Suprapubic skin (tissue), 4 donors: ENCODE measurements around the gene TTC23.

ENCODE experiments used
- EP300 ChIP-seq: sonication (generic); formaldehyde crosslinking; IDR thresholded peaks from one replicate; pipeline ENCODE4 v1.6.1; 2017; ENCODE audit warnings: antibody characterized with exemption
- POLR2A ChIP-seq, 2 donors: fragments of 450-650 bp; IDR thresholded peaks; one replicate each; pipeline ENCODE4 v1.6.1; 2017; ENCODE audit warnings: antibody characterized with exemption in 2 of 2, mild to moderate bottlenecking in 2 of 2, moderate library complexity in 2 of 2
- POLR2AphosphoS5 ChIP-seq, 3 donors: sonication (generic); formaldehyde crosslinking; IDR thresholded peaks; one replicate each; pipeline ENCODE4 v1.6.1; 2017; ENCODE audit warnings: antibody characterized with exemption in 3 of 3
- TF ChIP-seq, protein P1 (sequence below), 2 donors: fragments of 200-600 bp in 1 of 2; fragments of 450-650 bp in 1 of 2; sonication (generic) in 1 of 2; IDR thresholded peaks; one replicate each; pipeline ENCODE4 v1.5.1; 2016 to 2019; ENCODE audit warnings: antibody characterized with exemption in 2 of 2, mild to moderate bottlenecking in 1 of 2, moderate library complexity in 1 of 2

DNA sequence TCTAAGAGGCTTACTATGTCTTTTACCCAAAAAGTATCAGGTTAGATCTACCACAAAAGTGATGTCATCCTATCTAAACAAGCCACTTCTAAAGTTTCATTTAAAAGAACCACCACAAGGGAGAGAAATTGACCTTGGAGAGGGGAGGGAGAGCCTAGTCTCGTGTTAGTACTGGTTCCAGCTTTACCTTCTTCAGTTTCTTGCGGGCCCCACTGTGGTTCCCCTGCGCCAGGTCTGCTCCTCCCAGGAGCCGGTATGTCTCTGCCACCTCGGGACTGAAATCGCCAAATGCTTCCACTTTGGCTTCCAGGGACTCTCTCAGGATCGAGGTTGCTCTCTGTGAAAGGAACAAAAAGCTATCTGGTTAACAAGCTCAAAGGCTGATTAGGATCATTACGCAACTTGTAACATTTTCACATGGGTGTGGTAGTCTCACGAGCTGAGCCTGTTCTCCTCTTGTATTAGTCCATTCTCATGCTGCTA is 93.4 kb downstream of the TTC23 start:
- TF ChIP-seq, protein P1, sequence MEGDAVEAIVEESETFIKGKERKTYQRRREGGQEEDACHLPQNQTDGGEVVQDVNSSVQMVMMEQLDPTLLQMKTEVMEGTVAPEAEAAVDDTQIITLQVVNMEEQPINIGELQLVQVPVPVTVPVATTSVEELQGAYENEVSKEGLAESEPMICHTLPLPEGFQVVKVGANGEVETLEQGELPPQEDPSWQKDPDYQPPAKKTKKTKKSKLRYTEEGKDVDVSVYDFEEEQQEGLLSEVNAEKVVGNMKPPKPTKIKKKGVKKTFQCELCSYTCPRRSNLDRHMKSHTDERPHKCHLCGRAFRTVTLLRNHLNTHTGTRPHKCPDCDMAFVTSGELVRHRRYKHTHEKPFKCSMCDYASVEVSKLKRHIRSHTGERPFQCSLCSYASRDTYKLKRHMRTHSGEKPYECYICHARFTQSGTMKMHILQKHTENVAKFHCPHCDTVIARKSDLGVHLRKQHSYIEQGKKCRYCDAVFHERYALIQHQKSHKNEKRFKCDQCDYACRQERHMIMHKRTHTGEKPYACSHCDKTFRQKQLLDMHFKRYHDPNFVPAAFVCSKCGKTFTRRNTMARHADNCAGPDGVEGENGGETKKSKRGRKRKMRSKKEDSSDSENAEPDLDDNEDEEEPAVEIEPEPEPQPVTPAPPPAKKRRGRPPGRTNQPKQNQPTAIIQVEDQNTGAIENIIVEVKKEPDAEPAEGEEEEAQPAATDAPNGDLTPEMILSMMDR (IDR thresholded peaks at IDR 0.05), result no peak
- TF ChIP-seq POLR2AphosphoS5 (IDR thresholded peaks at IDR 0.05) (no peak), EP300 (no peak), POLR2A (IDR thresholded peaks at IDR 0.05) (no peak)
